NT2/D1 (cell line): ENCODE data around the gene EPHA4.

Source experiments
- SUZ12 ChIP-seq: IDR thresholded peaks from 2 replicates; pipeline ENCODE4 v1.6.1; 2011; ENCODE audit not compliant: insufficient read length, insufficient read depth; ENCODE audit errors: extremely low read depth
- YY1 ChIP-seq: IDR thresholded peaks from 2 replicates; pipeline ENCODE4 v1.6.1; 2011; ENCODE audit not compliant: insufficient read length, insufficient read depth
- ZNF274 ChIP-seq: IDR thresholded peaks from 2 replicates; pipeline ENCODE4 v1.6.1; 2011; ENCODE audit warnings: mild to moderate bottlenecking, low read depth, low read length

DNA sequence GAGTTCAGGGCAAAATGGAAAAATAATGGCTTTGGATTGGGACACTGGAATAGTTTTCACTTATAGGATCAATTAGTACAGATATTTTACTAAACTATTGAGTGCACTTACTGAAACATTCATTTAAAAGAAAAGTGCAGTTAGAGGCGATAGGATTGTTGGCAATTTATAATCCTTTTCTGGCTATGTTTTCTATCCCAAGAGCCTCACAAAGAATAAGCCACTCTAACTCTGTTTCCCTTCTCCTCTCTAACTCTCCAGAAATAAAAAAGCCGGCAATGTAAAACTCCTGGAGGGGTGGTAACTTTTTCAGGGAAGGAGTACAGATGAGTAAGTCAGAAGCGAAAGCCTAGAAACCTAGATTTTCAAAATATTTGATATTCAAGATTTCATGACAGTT, 91.3 kb downstream of the EPHA4 start:
- TF ChIP-seq YY1: no peak
- no peak for TF ChIP-seq SUZ12
- no peak for TF ChIP-seq ZNF274
